ENCODE results near the gene SMAGP. TPM values are rescaled to one million over a fixed set of nuclear protein-coding genes. Genes with fewer than 3 reads are reported as not detected.
"Not testable (repeated sequence)": the region's sequence is repeated elsewhere in the genome, so short reads cannot be mapped to it uniquely, and the experiment has no call there.

The SMAGP gene
- total RNA-seq, 1 donor = 9.8 TPM

GRCh38 chr12:51225771-51226170 is 44.4 kb downstream of the SMAGP start:
- H3K27ac ChIP-seq (ENCODE audit: low read depth, low read length) = no peak overlapping the region
- no peak for DNase-seq (ENCODE audit: insufficient read length, low spot score, missing footprints)
- H2AFZ ChIP-seq (ENCODE audit: low read length) = no peak overlapping the region
- no peak for TF ChIP-seq CTCF (IDR thresholded peaks at IDR 0.05; ENCODE audit: extremely low read depth, low read depth, low read length)
- H3K9me3 ChIP-seq (ENCODE audit: low read depth, low read length) = no peaks in the 10 kb centered on the region
- H4K20me1 ChIP-seq (ENCODE audit: insufficient read depth, low read length) = no peaks in the 10 kb centered on the region
- no peaks in the 10 kb centered on the region for H3K36me3 ChIP-seq (ENCODE audit: insufficient read depth, low read length)
- no peak overlapping the region for H3K4me2 ChIP-seq (ENCODE audit: insufficient read depth, low read length)
- no peaks in the 10 kb centered on the region for H3K4me1 ChIP-seq (ENCODE audit: insufficient read depth, low read length)
- no peaks in the 10 kb centered on the region for H3K27me3 ChIP-seq (ENCODE audit: insufficient read depth, low read length)
- no peaks in the 10 kb centered on the region for H3K79me2 ChIP-seq (ENCODE audit: insufficient read depth, low read length)
- H3K4me3 ChIP-seq (ENCODE audit: insufficient read depth, low read length) = no peak overlapping the region

- H3K4me1 ChIP-seq (ENCODE audit: insufficient read depth, low read length) = no peaks in the 10 kb centered on the region
- H2AFZ ChIP-seq (ENCODE audit: low read length) = no peak overlapping the region
- no peaks in the 10 kb centered on the region for H4K20me1 ChIP-seq (ENCODE audit: insufficient read depth, low read length)
- no peak overlapping the region for H3K4me3 ChIP-seq (ENCODE audit: insufficient read depth, low read length)
- TF ChIP-seq CTCF (IDR thresholded peaks at IDR 0.05; ENCODE audit: extremely low read depth, low read depth, low read length) = no peak
- no peak overlapping the region for H3K27ac ChIP-seq (ENCODE audit: low read depth, low read length)
- no peaks in the 10 kb centered on the region for H3K27me3 ChIP-seq (ENCODE audit: insufficient read depth, low read length)
- H3K4me2 ChIP-seq (ENCODE audit: insufficient read depth, low read length) = no peak overlapping the region
- H3K36me3 ChIP-seq (ENCODE audit: insufficient read depth, low read length) = no peaks in the 10 kb centered on the region
- no peaks in the 10 kb centered on the region for H3K79me2 ChIP-seq (ENCODE audit: insufficient read depth, low read length)
- DNase-seq (ENCODE audit: insufficient read length, low spot score, missing footprints) = no peak
- no peaks in the 10 kb centered on the region for H3K9me3 ChIP-seq (ENCODE audit: low read depth, low read length)
These were observed 45.0 kb downstream of the SMAGP start for GRCh38 chr12:51225234-51225633.

GRCh38 chr12:51224625-51225024 is 45.6 kb downstream of the SMAGP start:
- no peak for DNase-seq (ENCODE audit: insufficient read length, low spot score, missing footprints)
- Histone ChIP-seq H2AFZ (ENCODE audit: low read length) (no peak overlapping the region), H3K27me3 (ENCODE audit: insufficient read depth, low read length) (no peaks in the 10 kb centered on the region), H3K4me1 (ENCODE audit: insufficient read depth, low read length) (no peaks in the 10 kb centered on the region), H3K4me2 (ENCODE audit: insufficient read depth, low read length) (no peak overlapping the region), H3K9me3 (ENCODE audit: low read depth, low read length) (no peaks in the 10 kb centered on the region), H3K79me2 (ENCODE audit: insufficient read depth, low read length) (no peaks in the 10 kb centered on the region), H3K36me3 (ENCODE audit: insufficient read depth, low read length) (no peaks in the 10 kb centered on the region), H3K4me3 (ENCODE audit: insufficient read depth, low read length) (no peak overlapping the region), H3K27ac (ENCODE audit: low read depth, low read length) (no peak overlapping the region), H4K20me1 (ENCODE audit: insufficient read depth, low read length) (no peaks in the 10 kb centered on the region)
- TF ChIP-seq CTCF (IDR thresholded peaks at IDR 0.05; ENCODE audit: extremely low read depth, low read depth, low read length) = no peak

DNA sequence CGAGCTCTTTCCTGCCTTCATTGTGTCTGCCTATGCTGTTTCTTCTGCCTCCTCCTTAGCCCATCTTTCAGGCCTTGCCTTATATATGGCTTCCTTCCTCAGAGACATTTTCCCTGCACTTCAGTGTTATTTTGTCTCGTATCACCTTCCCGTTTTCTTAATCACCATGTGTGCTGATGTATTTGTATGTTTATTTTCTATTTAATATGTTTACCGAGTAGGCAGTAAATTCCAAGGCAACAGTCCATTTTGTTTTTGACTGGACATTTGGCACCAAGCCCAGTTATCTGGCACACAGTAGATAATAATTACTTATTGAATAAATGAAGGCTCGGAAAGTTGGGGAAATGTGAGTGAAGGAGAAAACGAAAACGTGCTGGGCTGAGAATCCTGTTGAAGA is 47.8 kb downstream of the SMAGP start:
- no peak overlapping the region for H3K4me2 ChIP-seq (ENCODE audit: insufficient read depth, low read length)
- no peaks in the 10 kb centered on the region for H4K20me1 ChIP-seq (ENCODE audit: insufficient read depth, low read length)
- DNase-seq (ENCODE audit: insufficient read length, low spot score, missing footprints) = no peak
- H2AFZ ChIP-seq (ENCODE audit: low read length) = no peak overlapping the region
- H3K36me3 ChIP-seq (ENCODE audit: insufficient read depth, low read length) = no peaks in the 10 kb centered on the region
- H3K4me3 ChIP-seq (ENCODE audit: insufficient read depth, low read length) = no peak overlapping the region
- peaks cover 9% of the 10 kb centered on the region for H3K4me1 ChIP-seq (ENCODE audit: insufficient read depth, low read length)
- no peak for TF ChIP-seq CTCF (IDR thresholded peaks at IDR 0.05; ENCODE audit: extremely low read depth, low read depth, low read length)
- no peaks in the 10 kb centered on the region for H3K79me2 ChIP-seq (ENCODE audit: insufficient read depth, low read length)
- no peaks in the 10 kb centered on the region for H3K9me3 ChIP-seq (ENCODE audit: low read depth, low read length)
- no peak overlapping the region for H3K27ac ChIP-seq (ENCODE audit: low read depth, low read length)
- H3K27me3 ChIP-seq (ENCODE audit: insufficient read depth, low read length) = no peaks in the 10 kb centered on the region

- H3K4me2 ChIP-seq (ENCODE audit: insufficient read depth, low read length); H3K27ac ChIP-seq (ENCODE audit: low read depth, low read length); H2AFZ ChIP-seq (ENCODE audit: low read length); DNase-seq (ENCODE audit: insufficient read length, low spot score, missing footprints); H3K79me2 ChIP-seq (ENCODE audit: insufficient read depth, low read length); H3K36me3 ChIP-seq (ENCODE audit: insufficient read depth, low read length); H3K9me3 ChIP-seq (ENCODE audit: low read depth, low read length); H3K4me3 ChIP-seq (ENCODE audit: insufficient read depth, low read length); H4K20me1 ChIP-seq (ENCODE audit: insufficient read depth, low read length); H3K27me3 ChIP-seq (ENCODE audit: insufficient read depth, low read length): not testable (repeated sequence)
- H3K4me1 ChIP-seq (ENCODE audit: insufficient read depth, low read length) = peaks cover 15% of the 10 kb centered on the region
These were observed 50.4 kb downstream of the SMAGP start for GRCh38 chr12:51219857-51220256.
